ENCODE data around the gene TNFAIP1.

TNFAIP1 gene

DNA sequence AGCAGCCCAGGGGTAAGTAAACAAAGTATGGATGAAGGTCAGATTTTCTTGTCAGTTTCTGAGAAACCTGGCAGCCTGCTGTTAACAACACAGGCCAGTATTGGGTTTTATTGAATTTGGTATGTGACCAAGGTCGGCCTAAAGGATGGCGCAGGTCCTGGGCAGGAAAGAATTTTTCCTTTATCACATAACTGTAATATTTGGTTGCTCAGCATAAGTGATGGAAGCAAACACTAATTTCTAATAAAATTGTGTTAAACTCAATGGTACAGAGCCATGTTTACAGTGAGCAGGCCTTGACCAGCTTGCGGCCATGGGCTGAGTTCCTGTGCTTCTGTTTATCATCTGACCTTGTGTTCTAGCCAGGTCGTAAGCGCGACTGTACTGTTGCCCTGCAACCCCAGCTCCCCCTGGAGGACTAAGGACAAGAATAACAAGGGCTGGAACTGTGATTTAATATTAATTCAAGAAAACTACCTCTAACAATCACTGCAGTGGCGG is 11.2 kb downstream of the TNFAIP1 start:
- DNase-seq, result no peak

DNA sequence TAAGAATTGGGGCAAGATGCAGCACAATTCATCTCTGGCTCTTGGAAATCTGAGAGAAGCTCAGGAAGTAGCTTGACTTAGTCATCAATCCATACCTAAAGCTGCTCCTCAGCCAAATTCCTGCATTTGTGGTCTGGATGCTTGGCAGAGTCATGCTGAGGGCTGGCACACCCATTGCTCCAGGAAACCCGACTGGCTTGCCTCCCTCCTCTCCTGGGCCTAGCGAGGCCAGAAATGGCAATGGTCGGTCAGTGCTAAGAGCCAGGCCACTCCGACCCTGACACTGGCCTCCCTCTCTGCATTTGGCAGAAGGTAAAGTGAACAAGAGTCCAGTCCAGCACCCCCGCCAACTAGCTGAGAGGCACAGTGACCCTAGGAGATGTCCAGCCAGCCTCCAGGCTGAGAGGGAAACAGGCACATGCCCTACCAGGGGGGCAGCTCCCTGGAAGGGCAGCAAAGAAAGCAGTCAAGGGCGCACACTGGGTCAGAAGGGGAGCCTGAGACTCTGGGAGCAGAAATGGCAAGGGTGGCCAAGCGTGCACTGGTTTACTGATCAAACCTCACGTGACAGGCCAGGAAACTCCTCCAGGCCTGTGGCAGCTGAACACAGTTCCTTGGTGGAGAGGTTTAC is 11.8 kb downstream of the TNFAIP1 start:
- no peak for DNase-seq

DNA sequence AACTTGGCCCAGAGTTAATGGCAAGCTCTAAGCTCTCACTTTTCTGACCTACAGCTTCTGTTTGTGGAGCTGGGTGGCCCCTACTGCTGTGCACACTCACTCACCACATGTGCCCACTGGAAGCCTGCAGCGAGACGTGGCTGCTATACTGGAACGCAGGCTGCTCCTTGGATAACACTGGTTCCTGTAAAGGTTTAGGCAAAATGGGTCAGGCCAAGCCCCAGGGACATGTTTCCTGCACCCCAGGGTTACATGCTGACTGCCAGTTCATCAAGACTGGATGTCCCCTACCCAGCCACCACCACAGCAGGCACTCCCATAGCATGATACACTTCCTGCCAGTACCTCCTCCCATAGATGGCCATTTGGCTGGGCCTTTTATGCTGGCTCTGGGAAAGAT is 13.4 kb downstream of the TNFAIP1 start:
- no peak for DNase-seq

DNA sequence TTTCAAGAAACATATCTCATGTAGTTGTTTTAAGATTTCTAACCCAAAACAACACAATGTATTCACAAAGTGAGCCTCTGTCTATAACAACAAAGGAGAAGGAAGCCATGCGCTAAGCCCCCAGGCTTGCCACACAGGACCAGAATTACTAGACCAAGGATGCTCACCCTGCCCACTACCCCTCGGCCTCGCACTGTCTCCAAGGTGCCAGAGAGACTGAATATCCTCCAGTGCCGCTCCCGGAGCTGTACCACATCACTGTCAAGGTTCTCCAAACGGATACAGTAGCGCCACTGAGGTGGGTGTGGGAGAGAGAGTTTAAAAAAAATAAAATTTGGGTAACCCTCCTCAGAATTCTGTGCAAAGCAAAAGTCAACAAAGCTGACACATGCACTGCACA is 14.7 kb downstream of the TNFAIP1 start:
- DNase-seq, result no peak

DNA sequence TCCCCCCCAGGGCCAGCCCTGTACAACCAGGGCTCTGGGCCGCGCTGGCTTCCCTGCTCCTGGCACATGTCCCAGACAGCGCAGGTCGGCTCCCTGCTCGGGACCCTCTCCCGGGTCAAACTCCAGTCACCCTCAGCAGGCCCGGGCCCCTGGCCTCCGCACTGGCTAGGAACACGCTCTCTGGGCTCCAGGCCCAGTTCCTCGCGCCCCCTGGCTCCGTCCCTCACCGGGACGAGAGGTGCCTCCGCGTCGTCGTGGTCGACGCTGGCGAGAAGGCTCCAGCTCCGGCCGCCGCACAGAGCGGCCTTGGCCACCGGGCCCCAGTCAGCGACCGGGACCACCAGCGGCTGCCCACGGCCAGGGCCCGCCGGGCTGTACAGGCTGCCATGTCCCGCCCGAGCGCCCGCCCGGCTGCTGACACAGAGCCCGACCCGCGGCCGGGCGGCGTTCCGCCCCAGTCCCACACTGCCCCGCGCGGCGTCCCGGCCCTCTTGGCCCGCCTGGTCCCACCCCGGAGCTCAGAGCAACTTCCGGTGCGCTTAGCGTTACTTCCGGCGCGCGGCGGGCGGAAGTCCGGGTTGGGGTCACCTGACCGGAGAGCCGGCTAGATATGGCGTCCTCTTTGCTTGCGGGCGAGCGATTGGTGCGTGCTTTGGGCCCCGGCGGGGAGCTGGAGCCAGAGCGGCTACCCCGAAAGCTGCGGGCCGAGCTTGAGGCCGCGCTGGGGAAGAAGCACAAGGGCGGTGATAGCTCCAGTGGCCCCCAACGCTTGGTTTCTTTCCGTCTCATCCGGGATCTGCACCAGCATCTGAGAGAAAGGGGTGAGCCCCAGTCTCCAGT is 21.7 kb downstream of the TNFAIP1 start, which contains the start of gene POLDIP2:
POLDIP2 (minus strand) TSS at position 467 of the 840 bp plus-strand sequence; CDS start at position 388, 79 bp downstream.
- DNase-seq, result peak; percentile 96

DNA sequence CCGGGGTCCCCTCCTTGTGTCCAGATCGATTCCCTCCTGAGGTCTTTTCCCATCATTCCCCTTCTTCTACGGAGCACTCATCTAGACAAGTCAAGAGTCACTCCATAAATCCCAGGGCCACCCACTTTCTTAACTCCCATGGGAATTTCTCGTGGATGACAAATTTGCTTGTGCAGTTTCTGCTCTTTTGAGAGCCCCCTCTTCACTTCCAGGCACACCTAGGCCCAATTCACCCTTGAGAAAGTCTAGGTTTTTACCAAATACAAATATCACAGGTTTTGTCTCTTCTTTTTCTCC is 22.3 kb downstream of the TNFAIP1 start:
- no peak for DNase-seq

DNA sequence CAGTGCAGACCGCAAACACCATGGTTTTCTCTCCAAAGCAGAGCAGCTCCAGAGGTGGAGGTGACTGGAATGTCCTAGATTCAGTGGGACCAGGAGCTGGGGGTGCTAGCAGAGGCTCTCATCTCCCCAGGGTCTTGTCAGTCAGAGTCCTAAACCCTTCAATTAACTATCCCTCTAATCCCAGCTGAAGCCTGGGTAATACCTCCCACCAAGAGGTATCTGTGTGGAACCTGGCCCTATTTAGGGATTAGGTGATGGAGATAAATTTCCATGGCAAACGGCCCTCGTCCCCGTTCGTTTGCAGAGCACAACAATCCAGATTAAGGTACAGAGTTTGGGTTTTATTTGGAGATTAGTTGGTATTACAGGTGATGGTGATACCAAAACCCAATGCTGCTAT is 27.6 kb downstream of the TNFAIP1 start:
- DNase-seq, result no peak

DNA sequence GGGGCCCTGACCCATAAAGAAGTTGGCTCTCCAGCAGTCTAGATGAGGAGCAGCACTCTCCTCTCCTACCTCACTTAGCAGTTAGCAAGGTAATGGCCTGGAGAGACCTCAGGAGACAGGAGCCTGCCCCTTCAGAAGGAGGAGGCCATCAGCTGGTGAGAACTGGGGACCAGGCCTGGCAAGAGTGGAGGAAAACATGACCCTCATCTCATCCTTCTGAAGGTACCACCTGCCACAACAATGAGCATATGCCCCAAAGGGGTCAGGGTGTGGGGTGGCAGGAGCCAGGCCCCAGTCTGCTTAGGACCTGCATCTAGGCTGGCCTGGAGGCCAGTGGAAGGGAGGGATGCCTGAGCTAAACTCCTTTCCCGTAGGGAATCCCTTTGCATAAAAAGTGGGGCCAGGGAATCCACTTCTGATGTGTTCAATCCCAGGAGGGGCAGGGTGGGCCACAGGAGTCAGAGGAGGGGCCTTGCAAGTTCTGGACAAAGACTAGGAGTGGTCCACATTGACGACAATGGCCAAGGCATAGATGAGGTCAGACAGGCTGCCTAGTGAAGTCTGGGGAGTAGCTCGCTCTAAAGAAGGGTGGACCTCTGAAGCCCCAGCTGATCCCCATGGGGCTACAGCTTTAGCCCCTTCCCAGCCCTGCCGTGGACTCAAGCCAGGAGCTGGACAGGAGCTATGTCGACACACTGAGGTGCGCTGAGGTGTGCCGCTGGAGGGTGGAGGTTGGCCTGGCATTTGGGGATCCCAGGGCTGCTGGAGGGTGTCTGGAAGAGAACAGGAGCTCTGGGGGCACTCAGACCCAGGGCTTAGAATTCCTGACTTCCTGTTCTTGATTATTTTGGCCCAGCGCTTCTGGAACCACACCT is 28.5 kb downstream of the TNFAIP1 start:
- DNase-seq, result no peak

DNA sequence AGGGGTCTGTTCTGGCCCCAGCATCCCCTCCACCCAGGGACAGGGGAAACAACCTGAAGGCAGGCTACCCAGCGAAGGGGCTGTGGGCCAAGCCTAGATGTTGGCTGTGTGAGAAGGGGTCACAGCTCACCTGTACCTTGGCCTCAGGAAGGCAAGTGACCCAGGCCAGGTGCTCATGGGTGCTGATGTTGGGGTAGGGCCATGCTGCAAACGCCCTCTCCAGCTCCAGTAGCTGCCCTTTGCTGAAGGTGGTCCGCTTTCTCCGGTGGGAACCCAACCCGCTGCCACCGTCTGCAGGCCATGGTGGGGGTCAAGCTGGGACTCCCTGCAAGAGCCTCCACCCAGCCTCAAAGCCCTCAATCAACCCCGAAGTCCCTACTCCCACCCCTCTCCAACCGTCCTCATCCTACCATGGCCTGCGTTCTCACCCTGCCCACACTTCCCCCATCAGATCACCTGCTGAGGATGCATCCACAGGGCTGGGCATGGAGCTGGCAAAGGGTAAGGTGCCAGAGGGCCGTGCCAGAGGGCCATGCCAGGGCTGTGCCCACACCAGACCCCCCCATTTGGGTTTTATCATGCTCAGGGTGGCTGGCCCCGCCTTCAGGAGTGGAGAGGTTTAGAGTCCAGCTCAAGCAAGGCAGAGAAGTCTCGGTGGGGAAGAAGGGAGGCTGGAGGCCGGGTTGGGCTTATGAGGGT is 29.3 kb downstream of the TNFAIP1 start, which contains the start of gene SEBOX:
SEBOX (minus strand) TSS at position 535 of the 699 bp plus-strand sequence; CDS start at position 487, 48 bp downstream.
- DNase-seq, result no peak

DNA sequence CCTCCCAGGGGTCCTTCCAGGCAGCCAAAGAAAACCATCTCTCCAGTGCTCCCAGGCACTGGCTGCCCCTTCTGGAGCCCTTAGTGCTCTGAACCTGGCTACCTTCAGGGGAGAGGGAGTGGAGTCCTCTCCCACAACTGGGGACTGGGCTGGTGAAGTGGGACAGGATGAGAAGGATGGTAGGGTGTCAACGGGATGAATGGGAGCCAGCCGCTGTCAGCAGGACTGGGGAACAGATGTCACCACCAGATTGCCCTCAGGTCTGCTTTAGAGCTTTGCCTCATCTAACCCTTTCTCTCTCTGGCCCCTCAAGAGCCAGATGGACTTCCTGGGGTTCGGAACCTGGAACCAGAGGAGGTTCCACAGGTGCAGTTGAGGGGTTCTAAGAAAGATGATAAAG is 29.9 kb downstream of the TNFAIP1 start:
- no peak for DNase-seq

DNA sequence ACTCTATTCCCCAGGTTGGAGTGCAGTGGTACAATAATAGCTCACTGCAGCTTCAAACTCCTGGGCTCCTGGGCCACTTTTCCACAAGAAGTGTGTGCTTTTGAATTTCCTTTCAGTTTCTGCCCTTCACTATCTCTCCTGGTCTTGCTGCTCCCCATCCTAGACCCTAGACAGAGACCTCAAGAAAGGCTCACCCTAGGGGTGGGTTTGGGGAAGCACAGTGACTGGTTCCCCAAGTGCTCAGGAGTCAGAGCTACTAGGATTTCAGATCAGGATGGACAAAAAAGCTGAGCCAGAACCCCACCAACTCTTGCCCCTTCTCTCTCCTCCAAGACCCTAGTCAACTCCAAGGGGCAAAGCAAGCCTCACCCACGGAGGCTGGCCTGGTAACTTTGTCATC is 31.0 kb downstream of the TNFAIP1 start:
- DNase-seq, result no peak

DNA sequence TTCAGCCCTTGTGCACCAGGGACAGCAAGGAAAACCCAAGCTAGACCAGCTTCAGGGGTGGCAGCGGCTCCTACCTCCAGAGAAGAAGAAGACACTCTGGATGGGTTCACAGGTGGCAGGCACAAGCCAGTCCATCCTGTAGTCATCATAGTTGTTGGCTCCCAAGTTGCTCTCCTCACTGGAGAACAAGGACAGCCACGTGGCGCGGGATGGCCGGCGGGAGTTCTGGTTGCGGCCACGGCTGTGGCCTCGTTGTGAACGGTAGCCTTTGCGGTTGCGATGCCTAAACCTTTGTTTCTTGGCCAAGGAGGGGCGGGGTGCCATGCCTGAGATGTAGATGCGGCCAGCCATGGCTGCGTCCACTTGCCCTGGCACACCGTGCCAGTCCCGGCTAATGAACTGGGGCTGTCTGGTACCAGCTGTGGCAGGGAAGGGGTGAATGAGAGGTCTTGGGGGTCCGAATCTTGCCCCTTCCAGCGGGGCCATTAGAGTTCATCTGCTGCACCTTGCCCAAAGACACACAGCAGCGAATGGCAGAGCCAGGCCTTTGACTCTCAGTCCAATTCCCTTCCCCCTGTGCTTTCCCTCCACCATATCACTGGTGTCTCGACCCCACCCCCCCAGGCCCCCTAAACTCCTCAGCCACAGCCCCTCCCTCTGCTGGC is 32.2 kb downstream of the TNFAIP1 start:
- no peak for DNase-seq

DNA sequence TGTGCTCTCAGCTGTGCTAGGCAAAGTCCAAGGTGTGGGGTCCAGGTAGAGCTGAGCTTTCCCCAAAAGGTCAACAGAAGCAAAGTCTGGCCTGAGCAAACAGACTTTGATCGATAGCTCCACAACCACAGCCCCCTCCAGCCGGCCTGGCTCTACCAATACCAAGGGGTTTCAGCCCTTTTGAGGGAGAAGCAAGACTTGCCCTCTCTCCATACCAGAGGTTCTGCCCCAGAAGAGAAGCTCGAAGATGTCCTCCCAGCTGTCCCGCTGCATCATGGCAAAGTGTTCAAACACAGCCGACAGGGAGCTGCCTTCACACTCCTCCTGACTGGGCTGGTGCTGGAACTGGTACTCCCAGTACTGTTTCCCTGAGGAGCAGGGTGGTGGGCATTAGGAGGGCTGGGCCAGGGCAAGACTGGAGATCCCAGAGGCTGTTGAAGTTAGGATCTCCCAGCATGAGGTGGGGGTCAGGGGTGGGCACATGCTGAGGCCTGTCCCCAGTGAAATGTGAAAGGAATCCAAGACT is 32.8 kb downstream of the TNFAIP1 start:
- no peak for DNase-seq

DNA sequence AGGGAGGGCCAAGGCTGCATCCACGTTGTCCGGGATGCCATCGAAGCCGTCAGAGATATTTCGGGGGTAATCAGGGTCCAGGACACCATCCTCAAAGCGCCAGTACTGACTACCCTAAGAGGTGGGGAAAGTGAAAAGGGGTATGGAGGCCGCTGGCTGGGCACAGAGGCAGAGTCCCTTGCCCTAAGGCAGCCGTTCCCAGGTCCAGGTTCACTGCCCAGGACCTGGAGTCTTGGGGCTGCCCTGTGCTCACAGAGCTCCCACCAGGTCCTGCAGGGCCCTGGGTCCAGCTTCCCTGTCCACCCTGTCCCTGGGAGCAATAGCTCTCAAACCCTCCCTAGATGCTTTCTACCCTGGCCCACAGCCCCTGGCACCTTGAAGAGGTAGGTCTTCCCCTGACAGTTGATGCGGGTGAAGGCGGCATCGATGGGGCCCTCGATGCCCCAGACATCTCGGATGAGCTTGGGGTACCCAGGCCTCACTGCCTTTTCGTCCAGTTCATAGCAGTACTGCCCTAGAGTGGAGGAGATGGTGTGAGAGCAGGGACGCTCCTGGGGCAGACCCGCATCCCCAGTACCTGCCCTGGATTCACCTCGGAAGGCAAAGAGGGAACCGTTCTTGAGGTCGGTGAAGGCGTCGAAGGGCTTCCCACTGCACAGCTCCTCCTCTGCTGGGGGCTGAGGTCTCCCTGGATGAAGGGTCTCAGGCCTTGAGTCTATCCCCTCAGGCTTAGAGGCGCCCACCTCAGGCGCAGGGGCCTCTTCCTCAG is 33.5 kb downstream of the TNFAIP1 start:
- no peak for DNase-seq

DNA sequence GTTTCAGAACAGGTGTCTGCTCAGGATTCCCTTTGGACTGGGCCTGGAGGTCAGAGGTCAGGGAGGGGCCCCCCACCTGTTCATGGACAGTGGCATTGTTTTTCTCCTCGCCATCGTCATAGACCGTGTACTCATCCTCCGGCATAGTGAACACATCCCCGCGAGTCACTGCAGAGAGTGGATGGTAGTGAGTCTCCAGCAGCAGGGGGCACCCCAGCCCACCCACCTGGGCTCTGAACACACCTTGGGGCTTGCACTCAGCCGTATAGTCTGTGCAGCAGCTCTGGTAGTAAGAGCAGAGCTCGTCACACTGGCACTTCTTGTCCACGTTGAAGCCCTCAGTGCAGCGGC is 34.1 kb downstream of the TNFAIP1 start:
- DNase-seq, result no peak

DNA sequence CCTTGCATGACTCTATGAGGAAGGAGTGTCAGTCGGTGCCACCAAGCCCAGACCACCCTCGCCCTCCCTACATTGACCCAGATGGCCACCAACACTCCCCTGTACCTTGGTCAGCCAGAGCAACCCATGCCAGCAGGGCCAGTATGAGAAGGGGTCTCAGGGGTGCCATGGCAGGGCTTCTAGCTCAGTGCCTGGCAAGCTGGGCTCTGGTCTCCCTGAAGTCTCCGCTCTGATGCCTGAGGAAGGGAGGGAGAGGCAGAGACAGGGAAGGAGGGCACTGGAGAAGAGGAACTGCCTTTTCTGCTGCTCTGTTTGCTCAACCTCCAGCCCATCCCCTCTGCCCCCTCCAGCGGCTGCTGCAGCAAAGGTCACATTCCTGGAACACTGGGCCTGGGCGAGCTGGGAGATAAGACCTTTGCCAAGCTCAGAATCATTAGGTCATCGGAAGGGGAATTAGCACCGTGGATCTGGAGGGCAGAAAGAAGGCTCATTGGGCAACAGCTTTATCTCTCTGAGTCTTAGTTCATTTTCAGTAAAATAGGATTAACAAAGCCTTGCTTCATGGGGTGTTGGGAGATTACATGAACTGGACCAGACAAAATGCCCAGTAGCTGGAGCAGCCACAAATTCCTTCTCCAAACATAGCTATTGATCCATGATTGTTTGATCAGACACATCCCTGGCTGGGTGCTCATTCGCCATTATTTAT is 34.6 kb downstream of the TNFAIP1 start, which contains the start of gene VTN:
VTN (minus strand) TSS at position 273 of the 709 bp plus-strand sequence; CDS start at position 169, 104 bp downstream.
- DNase-seq, result no peak

DNA sequence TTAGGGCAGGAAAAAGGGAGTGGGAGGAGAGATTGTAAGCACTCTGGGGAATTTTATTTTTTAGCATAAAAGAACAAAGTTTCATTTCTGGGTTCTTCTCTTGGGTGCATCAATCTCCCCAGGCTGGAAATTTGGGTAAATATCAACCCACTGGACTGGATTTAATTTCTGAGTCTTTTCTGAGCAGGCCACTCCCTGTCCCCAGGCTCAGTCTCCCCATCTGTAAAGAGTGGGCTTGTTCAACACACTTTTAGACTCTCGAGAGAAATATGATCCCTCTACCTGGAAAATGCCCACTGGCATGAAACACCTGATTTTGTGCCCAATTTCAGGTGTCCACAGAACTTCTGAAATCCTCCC is 35.2 kb downstream of the TNFAIP1 start:
- DNase-seq, result no peak

DNA sequence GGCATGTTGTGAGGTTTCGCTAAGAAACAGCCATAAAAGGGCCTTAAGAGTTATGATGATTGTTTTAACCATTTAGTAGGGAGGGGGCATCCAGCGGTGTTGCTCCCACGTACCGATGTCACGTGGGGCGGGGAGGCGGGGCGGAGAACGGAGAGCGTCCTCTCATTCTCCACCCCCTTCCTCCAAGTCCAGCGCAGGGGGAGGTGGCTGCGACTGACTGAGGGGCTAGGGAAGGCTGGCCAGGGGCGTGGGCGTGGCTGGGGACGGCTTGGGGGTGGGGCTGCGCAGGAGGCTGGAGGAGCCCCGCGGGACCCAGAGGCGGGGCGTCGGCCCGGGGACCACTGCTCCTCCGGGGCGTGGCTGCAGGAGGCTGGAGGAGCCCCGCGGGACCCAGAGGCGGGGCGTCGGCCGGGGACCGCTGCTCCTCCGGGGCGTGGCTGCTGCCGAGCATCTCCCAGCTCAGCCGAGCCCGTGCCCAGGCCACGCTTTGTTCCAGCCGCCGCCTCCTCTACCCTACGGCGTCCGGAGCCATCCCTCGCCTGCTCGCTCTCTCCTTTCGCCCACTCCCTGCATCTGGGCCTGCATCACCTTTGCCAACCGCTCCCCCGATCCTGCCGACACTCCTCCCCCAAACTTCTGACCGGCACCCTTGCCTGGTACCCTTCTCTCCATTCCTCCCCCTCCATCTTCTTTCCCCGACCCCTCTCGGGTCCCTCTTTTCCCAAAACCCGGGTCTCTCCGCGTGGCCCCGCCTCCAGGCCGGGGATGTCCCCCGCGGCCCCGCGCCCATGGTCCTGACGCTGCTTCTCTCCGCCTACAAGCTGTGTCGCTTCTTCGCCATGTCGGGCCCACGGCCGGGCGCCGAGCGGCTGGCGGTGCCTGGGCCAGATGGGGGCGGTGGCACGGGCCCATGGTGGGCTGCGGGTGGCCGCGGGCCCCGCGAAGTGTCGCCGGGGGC is 36.0 kb downstream of the TNFAIP1 start, which contains the start of gene SARM1:
SARM1 (plus strand) TSS at position 450 of the 958 bp plus-strand sequence; CDS start at position 789, 339 bp downstream.
- DNase-seq, result peak; percentile 72

Data from central memory CD4-positive, alpha-beta T cell (primary cell).